ENCODE data around the gene KAT8. TPM values are rescaled to one million over a fixed set of nuclear protein-coding genes. Genes with fewer than 3 reads are reported as not detected.

Gene KAT8
- total RNA-seq, 2 donors from 2014 or later = 55.7 to 66.4 TPM

- peaks cover 0 to 2% of the 10 kb centered on the region in 2 donors for H3K36me3 ChIP-seq (replicated peaks in 1 of 2; ENCODE audit: insufficient read depth in 1 of 2, low read depth in 2 of 2)
- ATAC-seq = no peak
- H3K9me3 ChIP-seq = no peaks in the 10 kb centered on the region
- 93 to 94% methylated on average over 28 of the region's 28 CpGs for WGBS, 2 donors
- intact Hi-C loops (cut with DNase I) = no loop called here
- H3K27ac ChIP-seq = peak overlapping the region in 2 of 4 donors; percentile 73 to 87
- DNase-seq = no peak
- no peak for TF ChIP-seq POLR2A (IDR thresholded peaks at IDR 0.05)
- no peak for TF ChIP-seq CTCF (IDR thresholded peaks at IDR 0.05)
- no peak overlapping the region for H3K4me3 ChIP-seq
- no peaks in the 10 kb centered on the region for H3K27me3 ChIP-seq
- peaks cover 45% of the 10 kb centered on the region for H3K4me1 ChIP-seq
Measured at GRCh38 chr16:31106509-31107464, 10.7 kb upstream of the KAT8 start.

GRCh38 chr16:31107465-31107867, 10.0 kb upstream of the KAT8 start:
- H3K9me3 ChIP-seq = no peaks in the 10 kb centered on the region
- H3K4me3 ChIP-seq = no peak overlapping the region
- intact Hi-C loops (cut with DNase I) = no loop called here
- peak overlapping the region in 1 of 4 donors; percentile 92 for H3K27ac ChIP-seq
- H3K4me1 ChIP-seq = peaks cover 51% of the 10 kb centered on the region
- DNase-seq (no peak), ATAC-seq (no peak)
- no peaks in the 10 kb centered on the region for H3K27me3 ChIP-seq
- H3K36me3 ChIP-seq (replicated peaks in 1 of 2; ENCODE audit: insufficient read depth in 1 of 2, low read depth in 2 of 2) = peaks cover 0 to 6% of the 10 kb centered on the region in 2 donors
- TF ChIP-seq POLR2A (IDR thresholded peaks at IDR 0.05) (no peak), CTCF (IDR thresholded peaks at IDR 0.05) (no peak)
- WGBS, 2 donors = 92% methylated on average over 6 of the region's 6 CpGs

GRCh38 chr16:31108035-31108793, 9.2 kb upstream of the KAT8 start, which contains the start of gene BCKDK:
Gene BCKDK, plus strand, starts transcription at chr16:31108386. Its CDS starts 838 bp downstream, at chr16:31109224.
- no peaks in the 10 kb centered on the region for H3K9me3 ChIP-seq
- H3K27me3 ChIP-seq = no peaks in the 10 kb centered on the region
- WGBS, 2 donors = 4 to 26% methylated on average over 10 to 59 of the region's 68 CpGs
- peak within 1 kb of the TSS; percentile 83 to 93 (median 90) for H3K27ac ChIP-seq
- peak within 1 kb of the TSS; percentile 83 to 96 for H3K4me3 ChIP-seq
- peak; percentile 62 for ATAC-seq
- intact Hi-C loops (cut with DNase I) = no loop called here
- DNase-seq = peak; percentile 67 to 73 (median 69)
- H3K4me1 ChIP-seq = peaks cover 59% of the 10 kb centered on the region
- H3K36me3 ChIP-seq (replicated peaks in 1 of 2; ENCODE audit: insufficient read depth in 1 of 2, low read depth in 2 of 2) = peaks cover 0 to 6% of the 10 kb centered on the region in 2 donors
- TF ChIP-seq POLR2A (IDR thresholded peaks at IDR 0.05) (peak; percentile 50 to 72 (median 62)), CTCF (IDR thresholded peaks at IDR 0.05) (no peak)

GRCh38 chr16:31108794-31109558, 8.5 kb upstream of the KAT8 start:
- H3K27me3 ChIP-seq = no peaks in the 10 kb centered on the region
- DNase-seq (no peak), ATAC-seq (no peak)
- H3K4me1 ChIP-seq = peaks cover 66% of the 10 kb centered on the region
- peak overlapping the region; percentile 83 to 93 (median 90) for H3K27ac ChIP-seq
- WGBS, 2 donors = 33 to 93% methylated on average over 4 to 57 of the region's 57 CpGs
- H3K36me3 ChIP-seq (replicated peaks in 1 of 2; ENCODE audit: insufficient read depth in 1 of 2, low read depth in 2 of 2) = peaks cover 0 to 6% of the 10 kb centered on the region in 2 donors
- H3K9me3 ChIP-seq = no peaks in the 10 kb centered on the region
- intact Hi-C loops (cut with DNase I) = no loop called here
- TF ChIP-seq CTCF (IDR thresholded peaks at IDR 0.05) (no peak), POLR2A (IDR thresholded peaks at IDR 0.05) (no peak)
- H3K4me3 ChIP-seq = peak overlapping the region; percentile 83 to 96

Measured in body of pancreas (tissue), 4 donors.